Measurements from ENCODE around the gene ZNF71.
"Not testable (repeated sequence)": the region's sequence is repeated elsewhere in the genome, so short reads cannot be mapped to it uniquely, and the experiment has no call there.

Gene ZNF71

GRCh38 chr19:56625708-56626107 lies 30.6 kb downstream of the ZNF71 start:
- DNase-seq, result no peak

GRCh38 chr19:56633021-56633420 lies 37.9 kb downstream of the ZNF71 start:
- DNase-seq, result no peak

- no peak for DNase-seq
Observed at GRCh38 chr19:56637976-56638555, 43.0 kb downstream of the ZNF71 start.

- no peak for DNase-seq
Observed at GRCh38 chr19:56639217-56639616, 44.1 kb downstream of the ZNF71 start.

- no peak for DNase-seq
Observed at GRCh38 chr19:56642711-56643459, 47.8 kb downstream of the ZNF71 start, which contains the start of gene SMIM17. TSS of gene SMIM17 (plus strand) at chr19:56643159. CDS start at chr19:56645668, 2,509 bp downstream.

- DNase-seq, result no peak
Observed at GRCh38 chr19:56643460-56643955, 48.4 kb downstream of the ZNF71 start.

- no peak for DNase-seq
Observed at GRCh38 chr19:56654151-56654550, 59.0 kb downstream of the ZNF71 start.

- peak; percentile 8 for DNase-seq
Observed at GRCh38 chr19:56660381-56661107, 65.4 kb downstream of the ZNF71 start.

- DNase-seq, result no peak
Observed at GRCh38 chr19:56661248-56661647, 66.1 kb downstream of the ZNF71 start.

- DNase-seq, result no peak
Observed at GRCh38 chr19:56663931-56664500, 68.9 kb downstream of the ZNF71 start.

GRCh38 chr19:56664511-56664910 lies 69.4 kb downstream of the ZNF71 start:
- no peak for DNase-seq

GRCh38 chr19:56667311-56667870 lies 72.3 kb downstream of the ZNF71 start:
- no peak for DNase-seq

GRCh38 chr19:56668676-56669075 lies 73.6 kb downstream of the ZNF71 start:
- DNase-seq, result no peak

- no peak for DNase-seq
Observed at GRCh38 chr19:56670401-56670960, 75.4 kb downstream of the ZNF71 start.

GRCh38 chr19:56670961-56671612 lies 76.0 kb downstream of the ZNF71 start:
- peak; percentile 90 for DNase-seq

GRCh38 chr19:56671613-56671994 lies 76.5 kb downstream of the ZNF71 start, which contains the start of gene ZNF835:
TSS of gene ZNF835 (minus strand) at chr19:56671757. CDS start at chr19:56665198, 6,559 bp downstream.
- peak; percentile 89 for DNase-seq

GRCh38 chr19:56672610-56673009 lies 77.5 kb downstream of the ZNF71 start:
- not testable (repeated sequence) for DNase-seq

All from NCI-H774 (cell line).